Measurements from ENCODE around the gene PLEKHA5.
"Not testable (repeated sequence)": the region's sequence is repeated elsewhere in the genome, so short reads cannot be mapped to it uniquely, and the experiment has no call there.

GRCh38 chr12:19305621-19306020, 176.1 kb downstream of the PLEKHA5 start:
- TF ChIP-seq CTCF, POLR2A (IDR thresholded peaks at IDR 0.05): not testable (repeated sequence)

Data from testis (tissue), 2 donors.